ENCODE data around the gene ALDOB.
A peak's percentile ranks its signal among the peaks of the same experiment; 100 is the strongest.

The ALDOB gene

DNA sequence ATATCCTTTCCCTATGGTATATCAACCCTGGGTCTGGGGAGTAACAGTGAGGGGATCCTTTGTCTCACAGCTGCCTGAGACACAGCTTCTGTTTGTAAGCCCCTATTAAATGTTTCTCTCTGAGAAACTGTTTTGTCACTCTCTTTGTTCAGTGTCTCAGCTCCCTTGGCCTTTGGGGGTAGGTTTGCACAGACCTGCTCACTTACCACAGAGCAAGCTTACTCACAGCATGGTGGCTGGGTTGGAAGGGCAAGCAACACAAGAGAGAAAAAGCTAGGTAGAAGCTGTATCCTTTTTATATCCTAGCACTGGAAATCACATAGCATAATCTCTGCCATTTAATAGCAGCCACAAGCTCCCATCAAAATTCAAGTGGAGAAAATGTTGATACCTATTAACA, 55.3 kb downstream of the ALDOB start:
- H2BK5ac ChIP-seq (ENCODE audit: low read length): no peak overlapping the region
- no peak overlapping the region for H2BK120ac ChIP-seq (ENCODE audit: low read depth, low read length)
- H3K27ac ChIP-seq (replicated peaks; ENCODE audit: low read length): peak overlapping the region; percentile 4
- no peak overlapping the region for H2BK12ac ChIP-seq (ENCODE audit: low read length)
- no peaks in the 10 kb centered on the region for H3K27me3 ChIP-seq (ENCODE audit: control insufficient read depth in 3 of 3, insufficient read depth in 3 of 3, low read depth in 1 of 3, low read length in 3 of 3)
- no peak overlapping the region for H3K4me2 ChIP-seq (ENCODE audit: insufficient read depth, low read length, poor library complexity, severe bottlenecking)
- no peak overlapping the region for H3K4me3 ChIP-seq (ENCODE audit: low read length in 2 of 2)
- H3K36me3 ChIP-seq (replicated peaks in 1 of 2; ENCODE audit: control insufficient read depth in 2 of 2, insufficient read depth in 2 of 2, low read length in 2 of 2): no peaks in the 10 kb centered on the region
- no peak for DNase-seq (ENCODE audit: low spot score)
- H3K9me3 ChIP-seq (replicated peaks in 1 of 2; ENCODE audit: control insufficient read depth in 2 of 2, insufficient read depth in 1 of 2, low read depth in 1 of 2, low read length in 2 of 2): peaks cover 0 to 10% of the 10 kb centered on the region in 2 donors
- no peak overlapping the region for H3K23ac ChIP-seq (ENCODE audit: low read depth, low read length, poor library complexity)
- no peak overlapping the region for H3K18ac ChIP-seq (ENCODE audit: low read length)
- H4K91ac ChIP-seq (ENCODE audit: low read depth, low read length, poor library complexity): no peak overlapping the region
- H3K4ac ChIP-seq (ENCODE audit: low read length): no peak overlapping the region
- H3K9ac ChIP-seq (ENCODE audit: low read depth, low read length, poor library complexity): no peak overlapping the region
- H2AK5ac ChIP-seq (ENCODE audit: low read depth, low read length): no peak overlapping the region
- H4K8ac ChIP-seq (ENCODE audit: low read depth, low read length): no peak overlapping the region
- H3K14ac ChIP-seq (ENCODE audit: low read length): no peak overlapping the region
- no peak overlapping the region for H2BK15ac ChIP-seq (ENCODE audit: low read length)
- H2AFZ ChIP-seq (ENCODE audit: low read length): no peak overlapping the region
- H3K4me1 ChIP-seq (ENCODE audit: control insufficient read depth in 2 of 2, insufficient read depth in 1 of 2, low read depth in 1 of 2, low read length in 2 of 2): peaks cover 1 to 5% of the 10 kb centered on the region in 2 donors
- no peaks in the 10 kb centered on the region for H3K79me1 ChIP-seq (ENCODE audit: low read depth, low read length)

DNA sequence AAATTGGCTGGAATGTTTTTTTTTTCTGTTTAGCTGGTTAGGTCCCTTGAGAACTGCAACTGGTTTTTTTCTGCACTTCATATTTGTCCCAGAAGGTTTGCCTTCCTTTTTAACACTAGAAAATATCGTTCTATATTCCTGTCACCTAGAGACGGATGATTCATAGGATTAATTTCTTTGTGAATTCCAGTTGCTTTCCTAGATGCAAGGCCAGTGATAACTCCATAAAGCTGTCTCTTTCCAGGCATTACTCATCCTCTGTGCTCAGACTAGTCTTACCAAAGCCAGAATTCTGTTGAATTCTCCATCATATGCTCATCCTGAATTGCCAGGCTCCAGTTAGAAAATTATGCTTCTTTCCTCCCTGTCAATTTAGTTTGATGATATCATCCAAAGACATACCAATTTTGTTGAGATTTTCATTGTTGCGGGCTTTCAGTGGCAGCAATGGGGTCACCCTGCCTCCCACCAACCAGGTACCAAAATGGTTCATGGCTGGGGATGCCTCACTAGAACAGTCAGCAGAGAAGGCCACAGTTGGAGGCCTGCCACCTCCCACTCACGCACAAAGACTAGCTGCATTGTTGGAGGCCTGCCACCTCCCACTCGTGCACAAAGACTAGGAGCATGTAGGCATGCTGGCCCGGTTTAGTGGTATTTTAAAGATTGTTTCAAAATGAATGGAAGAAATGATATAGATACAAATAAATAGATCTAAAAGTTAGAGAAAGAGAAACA, 59.3 kb downstream of the ALDOB start:
- no peak overlapping the region for H3K23ac ChIP-seq (ENCODE audit: low read depth, low read length, poor library complexity)
- H3K9ac ChIP-seq (ENCODE audit: low read depth, low read length, poor library complexity): no peak overlapping the region
- no peak overlapping the region for H4K8ac ChIP-seq (ENCODE audit: low read depth, low read length)
- no peak overlapping the region for H2BK15ac ChIP-seq (ENCODE audit: low read length)
- H3K27ac ChIP-seq (replicated peaks; ENCODE audit: low read length): no peak overlapping the region
- no peaks in the 10 kb centered on the region for H3K36me3 ChIP-seq (replicated peaks in 1 of 2; ENCODE audit: control insufficient read depth in 2 of 2, insufficient read depth in 2 of 2, low read length in 2 of 2)
- no peak overlapping the region for H4K91ac ChIP-seq (ENCODE audit: low read depth, low read length, poor library complexity)
- H2BK12ac ChIP-seq (ENCODE audit: low read length): no peak overlapping the region
- no peak overlapping the region for H3K4me3 ChIP-seq (ENCODE audit: low read length in 2 of 2)
- H3K9me3 ChIP-seq (replicated peaks in 1 of 2; ENCODE audit: control insufficient read depth in 2 of 2, insufficient read depth in 1 of 2, low read depth in 1 of 2, low read length in 2 of 2): no peaks in the 10 kb centered on the region
- no CpG with 5 or more reads among the region's 6 CpGs for WGBS, 2 donors (ENCODE audit: extremely low coverage in 2 of 2, insufficient read length in 2 of 2, insufficient replicate concordance in 1 of 2)
- H3K18ac ChIP-seq (ENCODE audit: low read length): no peak overlapping the region
- H3K4me2 ChIP-seq (ENCODE audit: insufficient read depth, low read length, poor library complexity, severe bottlenecking): no peak overlapping the region
- no peak overlapping the region for H2BK120ac ChIP-seq (ENCODE audit: low read depth, low read length)
- no peak for DNase-seq (ENCODE audit: low spot score)
- H3K27me3 ChIP-seq (ENCODE audit: control insufficient read depth in 3 of 3, insufficient read depth in 3 of 3, low read depth in 1 of 3, low read length in 3 of 3): no peaks in the 10 kb centered on the region
- H3K79me1 ChIP-seq (ENCODE audit: low read depth, low read length): no peaks in the 10 kb centered on the region
- no peak overlapping the region for H3K14ac ChIP-seq (ENCODE audit: low read length)
- no peak overlapping the region for H2BK5ac ChIP-seq (ENCODE audit: low read length)
- peaks cover 1 to 8% of the 10 kb centered on the region in 2 donors for H3K4me1 ChIP-seq (ENCODE audit: control insufficient read depth in 2 of 2, insufficient read depth in 1 of 2, low read depth in 1 of 2, low read length in 2 of 2)
- H3K4ac ChIP-seq (ENCODE audit: low read length): no peak overlapping the region
- H2AFZ ChIP-seq (ENCODE audit: low read length): no peak overlapping the region
- no peak overlapping the region for H2AK5ac ChIP-seq (ENCODE audit: low read depth, low read length)

GRCh38 chr9:101375546-101375945, 60.0 kb downstream of the ALDOB start:
- no peak for DNase-seq (ENCODE audit: low spot score)
- Histone ChIP-seq H2AFZ (ENCODE audit: low read length) (no peak overlapping the region), H3K23ac (ENCODE audit: low read depth, low read length, poor library complexity) (no peak overlapping the region), H3K79me1 (ENCODE audit: low read depth, low read length) (no peaks in the 10 kb centered on the region), H2AK5ac (ENCODE audit: low read depth, low read length) (no peak overlapping the region), H4K91ac (ENCODE audit: low read depth, low read length, poor library complexity) (no peak overlapping the region), H3K9ac (ENCODE audit: low read depth, low read length, poor library complexity) (no peak overlapping the region), H3K4me1 (ENCODE audit: control insufficient read depth in 2 of 2, insufficient read depth in 1 of 2, low read depth in 1 of 2, low read length in 2 of 2) (peaks cover 1 to 8% of the 10 kb centered on the region in 2 donors), H3K36me3 (replicated peaks in 1 of 2; ENCODE audit: control insufficient read depth in 2 of 2, insufficient read depth in 2 of 2, low read length in 2 of 2) (no peaks in the 10 kb centered on the region), H2BK15ac (ENCODE audit: low read length) (no peak overlapping the region), H4K8ac (ENCODE audit: low read depth, low read length) (no peak overlapping the region), H2BK12ac (ENCODE audit: low read length) (no peak overlapping the region), H3K14ac (ENCODE audit: low read length) (no peak overlapping the region), H3K18ac (ENCODE audit: low read length) (no peak overlapping the region), H3K27ac (replicated peaks; ENCODE audit: low read length) (no peak overlapping the region), H3K4ac (ENCODE audit: low read length) (no peak overlapping the region), H3K4me2 (ENCODE audit: insufficient read depth, low read length, poor library complexity, severe bottlenecking) (no peak overlapping the region), H2BK120ac (ENCODE audit: low read depth, low read length) (no peak overlapping the region), H3K27me3 (ENCODE audit: control insufficient read depth in 3 of 3, insufficient read depth in 3 of 3, low read depth in 1 of 3, low read length in 3 of 3) (no peaks in the 10 kb centered on the region), H3K4me3 (ENCODE audit: low read length in 2 of 2) (no peak overlapping the region), H2BK5ac (ENCODE audit: low read length) (no peak overlapping the region), H3K9me3 (replicated peaks in 1 of 2; ENCODE audit: control insufficient read depth in 2 of 2, insufficient read depth in 1 of 2, low read depth in 1 of 2, low read length in 2 of 2) (no peaks in the 10 kb centered on the region)
- no CpG with 5 or more reads among the region's 12 CpGs for whole genome bisulfite sequencing, 2 donors (ENCODE audit: extremely low coverage in 2 of 2, insufficient read length in 2 of 2, insufficient replicate concordance in 1 of 2)

- Histone ChIP-seq H4K8ac (ENCODE audit: low read depth, low read length) (no peak overlapping the region), H2BK120ac (ENCODE audit: low read depth, low read length) (no peak overlapping the region), H3K18ac (ENCODE audit: low read length) (no peak overlapping the region), H3K9ac (ENCODE audit: low read depth, low read length, poor library complexity) (no peak overlapping the region), H3K23ac (ENCODE audit: low read depth, low read length, poor library complexity) (no peak overlapping the region), H2BK5ac (ENCODE audit: low read length) (no peak overlapping the region), H4K91ac (ENCODE audit: low read depth, low read length, poor library complexity) (no peak overlapping the region), H3K36me3 (replicated peaks in 1 of 2; ENCODE audit: control insufficient read depth in 2 of 2, insufficient read depth in 2 of 2, low read length in 2 of 2) (no peaks in the 10 kb centered on the region), H3K27ac (replicated peaks; ENCODE audit: low read length) (no peak overlapping the region), H2BK15ac (ENCODE audit: low read length) (no peak overlapping the region), H2AK5ac (ENCODE audit: low read depth, low read length) (no peak overlapping the region), H3K4ac (ENCODE audit: low read length) (no peak overlapping the region), H3K4me3 (ENCODE audit: low read length in 2 of 2) (no peak overlapping the region), H3K79me1 (ENCODE audit: low read depth, low read length) (no peaks in the 10 kb centered on the region), H2BK12ac (ENCODE audit: low read length) (no peak overlapping the region), H2AFZ (ENCODE audit: low read length) (no peak overlapping the region), H3K9me3 (replicated peaks in 1 of 2; ENCODE audit: control insufficient read depth in 2 of 2, insufficient read depth in 1 of 2, low read depth in 1 of 2, low read length in 2 of 2) (no peaks in the 10 kb centered on the region), H3K14ac (ENCODE audit: low read length) (no peak overlapping the region), H3K4me2 (ENCODE audit: insufficient read depth, low read length, poor library complexity, severe bottlenecking) (no peak overlapping the region), H3K4me1 (ENCODE audit: control insufficient read depth in 2 of 2, insufficient read depth in 1 of 2, low read depth in 1 of 2, low read length in 2 of 2) (peaks cover 1 to 11% of the 10 kb centered on the region in 2 donors), H3K27me3 (ENCODE audit: control insufficient read depth in 3 of 3, insufficient read depth in 3 of 3, low read depth in 1 of 3, low read length in 3 of 3) (no peaks in the 10 kb centered on the region)
- no peak for DNase-seq (ENCODE audit: low spot score)
- no CpG with 5 or more reads among the region's 2 CpGs for WGBS, 2 donors (ENCODE audit: extremely low coverage in 2 of 2, insufficient read length in 2 of 2, insufficient replicate concordance in 1 of 2)
These were observed 63.1 kb downstream of the ALDOB start for GRCh38 chr9:101372327-101373118.
